ENCODE results near the gene TMEM245.
"Not testable (repeated sequence)": the region's sequence is repeated elsewhere in the genome, so short reads cannot be mapped to it uniquely, and the experiment has no call there.

The TMEM245 gene

DNA sequence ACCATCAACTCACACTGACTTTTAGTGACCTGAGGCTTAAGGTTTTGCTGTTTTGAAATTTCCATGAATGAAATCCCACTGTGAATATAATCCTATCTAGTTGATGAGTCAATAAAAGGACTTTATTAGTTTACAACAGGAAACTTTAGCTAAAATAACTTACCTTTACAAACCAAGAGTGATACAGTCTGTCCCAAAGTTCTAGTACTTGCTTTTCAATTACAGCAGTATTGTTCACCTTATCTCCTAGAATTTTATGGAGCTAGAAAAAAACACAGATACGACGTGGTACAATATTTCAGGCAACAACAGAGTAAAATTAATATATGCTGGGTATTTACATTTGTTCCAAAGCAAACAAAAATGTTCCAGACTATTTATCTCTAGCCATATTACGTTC lies 59.6 kb downstream of the TMEM245 start:
- no peak for DNase-seq

DNA sequence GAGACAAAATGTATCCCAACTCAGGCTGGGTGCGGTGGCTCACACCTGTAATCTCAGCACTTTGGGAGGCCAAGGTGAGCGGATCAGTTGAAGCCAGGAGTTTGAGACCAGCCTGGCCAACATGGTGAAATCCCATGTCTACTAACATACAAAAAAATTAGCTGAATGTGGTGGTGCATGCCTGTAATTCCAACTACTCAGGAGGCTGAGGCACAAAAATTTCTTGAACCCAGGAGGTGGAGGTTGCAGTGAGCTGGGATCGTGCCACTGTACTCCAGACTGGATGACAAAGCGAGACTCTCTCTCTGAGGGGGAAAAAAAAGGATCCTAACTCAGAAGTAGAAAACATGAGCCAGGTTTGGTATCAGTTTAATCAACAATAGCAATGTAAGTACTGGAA lies 66.6 kb downstream of the TMEM245 start:
- DNase-seq, result not testable (repeated sequence)

DNA sequence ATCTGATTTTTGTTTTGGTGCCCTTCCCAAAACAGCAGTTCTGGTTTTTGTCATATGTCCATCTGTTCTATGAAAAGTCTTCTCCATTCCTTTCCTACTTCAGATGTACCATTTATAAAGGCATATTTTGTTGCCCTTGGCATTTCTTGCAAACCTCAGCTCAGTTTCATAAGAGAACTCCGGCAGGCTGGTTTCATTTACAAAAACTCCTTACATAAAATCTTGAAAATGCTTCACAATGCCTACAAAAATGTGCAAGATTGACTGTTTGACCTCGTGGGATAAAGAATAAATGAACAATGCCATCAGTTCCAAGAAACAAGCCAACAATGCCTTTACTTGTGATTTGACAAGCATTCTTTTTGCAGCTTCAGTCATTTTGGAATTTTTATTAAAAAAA lies 67.3 kb downstream of the TMEM245 start:
- no peak for DNase-seq

DNA sequence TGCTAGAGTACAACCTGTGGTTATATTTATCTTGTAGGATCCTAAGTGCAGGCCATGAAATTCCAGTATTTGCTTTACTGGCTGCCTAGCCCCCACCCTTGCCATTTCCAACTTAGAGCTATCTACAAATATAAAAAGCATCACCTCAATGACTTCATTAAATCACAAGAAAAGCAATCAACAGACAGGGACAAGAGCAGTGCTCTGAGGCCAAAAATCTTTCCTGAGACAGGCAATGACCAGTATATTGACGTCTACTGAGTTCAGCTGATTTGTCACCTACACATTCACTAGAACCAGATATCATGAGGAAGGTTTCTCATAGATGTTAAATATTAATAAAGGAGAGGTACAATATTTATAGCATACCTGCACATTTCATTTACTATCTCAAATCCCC lies 68.0 kb downstream of the TMEM245 start:
- DNase-seq, result no peak

DNA sequence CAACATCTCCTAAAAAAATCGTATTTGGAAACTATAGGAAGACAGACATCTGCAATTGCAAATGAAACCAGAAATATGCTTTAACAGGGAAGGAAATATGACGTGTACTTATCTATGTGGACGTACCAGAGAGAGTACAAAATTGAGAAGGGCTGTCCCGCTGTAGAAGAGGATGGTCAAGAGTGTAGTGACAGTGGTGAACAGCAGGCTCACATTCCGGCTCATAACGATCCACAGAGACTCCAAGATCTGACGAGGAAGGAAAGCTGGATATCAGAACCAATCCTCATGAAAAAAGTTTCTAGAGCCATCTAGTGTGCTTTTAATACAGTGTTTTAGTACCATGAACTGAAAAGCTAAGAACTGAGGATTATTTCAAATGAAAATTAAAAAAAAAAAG lies 69.3 kb downstream of the TMEM245 start:
- DNase-seq, result no peak

DNA sequence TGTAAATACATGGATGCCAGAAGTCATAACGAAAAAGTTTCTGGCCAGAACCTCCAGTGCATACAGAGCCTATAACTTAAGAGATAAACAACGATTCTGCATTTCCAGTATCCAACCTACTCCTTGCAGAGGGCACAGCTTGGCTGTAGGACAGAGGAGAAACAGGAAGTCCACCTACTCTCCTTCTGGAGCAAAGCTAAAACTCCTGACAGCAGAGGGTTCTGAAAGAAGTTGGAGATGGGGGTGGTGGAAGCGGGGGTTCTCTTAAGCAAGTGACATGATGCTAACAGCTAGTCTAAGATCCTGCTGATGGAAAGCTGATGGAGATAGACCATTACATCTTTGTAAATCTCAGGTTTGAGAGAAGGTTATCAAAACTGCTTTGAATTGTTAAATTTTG lies 70.9 kb downstream of the TMEM245 start:
- no peak for DNase-seq

DNA sequence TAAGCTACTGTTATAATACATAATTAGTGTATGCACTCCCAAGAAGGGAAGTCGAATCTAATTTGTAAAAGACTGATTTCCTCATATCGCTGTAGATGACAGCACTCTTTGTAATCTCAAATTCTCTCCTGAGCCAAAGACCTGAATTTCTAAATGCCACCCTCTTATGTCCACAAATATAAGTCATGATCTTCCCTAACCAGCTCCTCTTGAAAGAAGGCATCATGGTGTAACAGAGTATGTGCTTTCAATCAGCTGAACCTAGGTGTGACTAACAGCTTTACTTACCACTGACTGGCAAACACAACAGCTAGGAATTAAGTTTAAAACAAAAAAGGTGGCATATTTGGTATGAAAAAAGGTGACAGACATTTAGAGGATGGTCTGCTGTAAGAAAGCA lies 72.5 kb downstream of the TMEM245 start:
- no peak for DNase-seq

DNA sequence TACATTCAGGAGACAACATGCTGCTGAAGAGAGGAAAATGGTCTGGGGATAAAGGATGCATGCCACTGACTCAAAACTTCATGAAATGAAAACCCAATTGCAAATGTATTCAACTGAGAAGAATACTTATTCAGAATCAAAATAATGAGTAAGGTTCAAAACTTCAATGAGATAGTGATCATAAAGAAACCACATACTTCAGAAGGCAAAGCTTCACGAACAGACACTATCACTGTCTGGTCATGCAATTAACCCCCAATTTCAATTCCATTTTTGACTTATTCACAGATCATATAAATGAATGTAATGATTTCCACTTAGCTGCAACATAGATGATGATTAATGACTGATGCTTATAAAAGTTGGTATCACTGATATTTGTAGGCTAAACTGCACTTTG lies 73.4 kb downstream of the TMEM245 start:
- DNase-seq, result no peak

DNA sequence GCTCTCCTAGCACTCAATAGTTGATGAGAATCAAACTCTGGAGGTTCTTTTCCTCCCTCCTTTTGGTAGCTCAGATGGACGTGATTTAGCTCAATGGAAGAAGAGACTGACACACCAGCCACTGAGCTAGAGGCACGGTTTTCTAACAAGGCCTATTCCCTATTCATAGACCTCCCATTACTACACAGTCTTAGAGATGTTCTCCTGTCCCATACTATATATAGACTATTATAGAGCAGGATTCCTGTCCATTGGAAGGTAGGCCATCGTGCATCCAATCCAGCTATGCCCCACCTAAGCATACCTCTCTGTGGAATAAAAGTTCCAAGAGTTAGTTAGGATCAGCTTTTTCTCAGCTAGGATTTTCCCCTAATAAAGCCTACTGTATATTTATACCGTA lies 76.2 kb downstream of the TMEM245 start:
- DNase-seq, result no peak

DNA sequence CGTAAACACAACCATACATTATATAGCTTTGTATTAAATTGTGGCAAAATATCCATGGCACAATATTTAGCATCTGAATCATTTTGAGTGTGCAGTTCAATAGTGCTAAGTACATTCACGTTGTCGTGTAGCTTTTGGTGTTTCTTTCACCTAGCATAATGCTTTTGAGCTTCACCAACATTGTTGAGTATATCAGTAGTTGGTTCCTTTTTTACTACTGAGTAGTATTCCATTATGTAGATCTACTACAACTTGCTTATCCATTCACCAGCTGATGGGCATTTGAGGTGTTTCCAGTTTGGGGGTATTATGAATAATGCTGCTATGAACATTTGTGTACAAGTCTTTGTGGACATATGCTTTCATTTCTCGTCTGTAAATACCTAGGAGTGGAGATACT lies 79.2 kb downstream of the TMEM245 start:
- DNase-seq, result no peak

DNA sequence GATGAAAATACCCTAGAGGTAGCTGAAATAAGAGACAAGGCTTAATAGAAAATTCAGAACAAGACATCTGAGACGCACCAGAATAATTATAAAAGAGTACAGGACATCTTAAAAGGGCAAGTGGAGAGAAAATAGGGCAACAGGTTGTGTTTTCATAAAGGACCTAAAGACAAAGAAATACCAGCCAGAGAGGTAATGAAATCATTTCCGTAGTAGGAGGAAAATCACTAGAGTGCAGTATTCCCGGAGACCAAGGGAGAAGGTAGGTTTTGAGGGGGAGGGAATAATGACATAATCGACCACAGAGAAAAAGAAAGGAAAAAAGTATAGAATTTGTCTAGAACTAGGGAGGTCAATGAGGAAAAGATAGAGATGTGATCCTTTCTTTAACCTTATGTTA lies 80.2 kb downstream of the TMEM245 start:
- no peak for DNase-seq

DNA sequence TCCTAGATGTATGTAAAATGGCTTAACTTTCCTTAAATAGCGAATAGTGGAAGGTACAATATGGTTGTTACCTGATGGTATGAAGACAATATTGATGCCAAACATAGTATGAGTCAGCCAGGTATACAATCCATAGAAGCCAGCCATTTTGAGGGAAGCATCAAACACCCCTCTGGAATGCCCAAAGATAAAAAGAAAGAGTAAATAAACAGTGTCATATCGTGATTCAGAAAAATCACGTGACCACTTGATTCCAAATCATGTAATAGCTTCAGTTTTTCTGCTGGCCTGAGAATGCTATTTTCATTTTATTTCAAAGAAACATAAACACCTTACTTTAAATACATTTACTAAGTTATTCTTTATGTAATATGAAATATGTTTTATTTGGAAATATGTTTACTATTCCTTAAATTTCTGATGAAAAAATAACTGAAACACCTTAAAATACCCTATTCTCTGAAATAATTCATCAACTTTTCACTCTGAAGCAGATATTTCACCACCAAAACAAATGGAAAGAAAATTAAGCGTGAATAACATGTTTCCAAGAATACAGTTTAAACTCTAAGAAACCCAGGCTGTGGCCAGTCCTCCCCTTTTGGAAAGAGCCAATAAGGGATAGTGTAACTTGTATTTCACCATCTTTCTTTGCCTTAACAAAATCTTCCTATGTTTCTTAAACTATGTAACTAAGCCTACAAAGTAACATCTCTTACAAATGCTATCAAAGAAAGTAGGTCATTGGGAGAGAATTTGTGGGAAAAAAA lies 81.6 kb downstream of the TMEM245 start:
- DNase-seq, result no peak

DNA sequence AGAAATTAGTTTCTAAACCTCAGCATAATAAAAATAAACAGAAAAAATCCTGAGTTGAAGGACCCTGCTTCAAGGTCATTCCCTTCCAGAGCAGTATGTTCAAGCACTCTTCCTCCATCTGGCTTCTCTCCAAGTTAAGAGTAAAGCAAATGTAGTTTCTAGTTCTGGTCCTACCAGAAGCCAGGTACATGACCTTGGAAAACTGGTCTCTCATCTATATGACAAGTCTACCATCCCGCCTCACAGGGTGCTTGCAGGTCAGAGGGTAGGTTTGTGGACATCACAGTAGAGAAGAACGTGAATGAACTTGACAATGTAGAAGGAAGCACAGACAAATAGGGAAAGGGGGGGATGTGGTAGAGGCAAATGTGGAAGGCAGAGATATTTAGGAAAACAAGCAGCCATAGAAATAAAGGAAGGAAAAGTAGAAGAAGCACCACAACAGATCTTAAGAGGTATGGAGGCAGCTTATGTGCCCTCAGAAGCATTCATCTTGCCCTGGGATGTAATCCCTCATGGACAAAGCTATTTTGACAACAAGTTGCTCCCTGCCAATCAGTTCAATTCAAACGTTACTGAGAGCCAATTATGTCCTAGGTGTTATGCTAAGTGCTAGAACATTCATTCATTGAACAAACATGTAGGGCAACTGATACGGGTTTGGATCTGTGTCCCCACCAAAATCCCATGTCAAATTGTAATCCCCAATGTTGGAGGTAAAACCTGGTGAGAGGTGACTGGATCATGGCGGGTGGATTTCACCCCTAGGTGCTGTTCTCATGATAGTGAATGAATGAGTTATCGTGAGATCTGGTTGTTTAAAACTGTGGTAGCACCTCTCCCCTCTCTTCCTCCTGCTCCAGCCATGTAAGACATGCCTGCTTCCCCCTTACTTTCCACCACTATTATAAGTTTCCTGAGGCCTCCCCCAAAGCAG lies 82.7 kb downstream of the TMEM245 start:
- no peak for DNase-seq

DNA sequence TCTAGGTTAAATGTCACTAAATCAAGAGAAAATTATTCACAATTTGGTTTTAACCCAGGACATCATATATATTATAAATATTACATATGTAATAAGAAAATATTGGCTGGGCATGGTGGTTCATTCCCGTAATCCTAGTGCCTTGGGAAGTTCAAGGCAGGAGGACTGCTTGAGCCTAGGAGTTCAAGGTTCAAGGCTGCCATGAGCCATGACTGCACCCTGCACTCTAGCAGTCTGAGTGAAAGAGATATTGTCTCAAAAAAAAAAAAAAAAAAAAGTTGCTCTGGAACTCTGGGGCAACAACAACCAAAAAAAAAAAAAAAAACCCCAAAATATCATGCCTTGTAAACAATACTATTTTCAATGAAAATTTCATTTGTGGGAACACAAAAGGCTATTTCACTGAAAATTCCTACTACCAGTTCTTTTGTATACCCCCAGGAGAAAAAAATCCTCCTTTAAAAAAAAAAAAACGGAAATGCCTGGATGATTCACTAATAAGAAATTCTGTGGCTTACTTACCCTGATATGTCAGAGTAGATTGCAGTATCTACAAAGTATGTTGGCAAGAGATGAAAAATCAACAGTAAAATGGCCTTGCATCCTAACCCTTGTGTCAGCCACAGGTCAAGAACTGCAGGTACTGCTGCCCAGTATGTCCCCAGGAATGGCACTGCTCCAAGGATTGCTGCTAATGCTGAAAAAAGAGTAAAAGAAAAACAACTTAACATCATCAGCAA lies 83.9 kb downstream of the TMEM245 start:
- no peak for DNase-seq

DNA sequence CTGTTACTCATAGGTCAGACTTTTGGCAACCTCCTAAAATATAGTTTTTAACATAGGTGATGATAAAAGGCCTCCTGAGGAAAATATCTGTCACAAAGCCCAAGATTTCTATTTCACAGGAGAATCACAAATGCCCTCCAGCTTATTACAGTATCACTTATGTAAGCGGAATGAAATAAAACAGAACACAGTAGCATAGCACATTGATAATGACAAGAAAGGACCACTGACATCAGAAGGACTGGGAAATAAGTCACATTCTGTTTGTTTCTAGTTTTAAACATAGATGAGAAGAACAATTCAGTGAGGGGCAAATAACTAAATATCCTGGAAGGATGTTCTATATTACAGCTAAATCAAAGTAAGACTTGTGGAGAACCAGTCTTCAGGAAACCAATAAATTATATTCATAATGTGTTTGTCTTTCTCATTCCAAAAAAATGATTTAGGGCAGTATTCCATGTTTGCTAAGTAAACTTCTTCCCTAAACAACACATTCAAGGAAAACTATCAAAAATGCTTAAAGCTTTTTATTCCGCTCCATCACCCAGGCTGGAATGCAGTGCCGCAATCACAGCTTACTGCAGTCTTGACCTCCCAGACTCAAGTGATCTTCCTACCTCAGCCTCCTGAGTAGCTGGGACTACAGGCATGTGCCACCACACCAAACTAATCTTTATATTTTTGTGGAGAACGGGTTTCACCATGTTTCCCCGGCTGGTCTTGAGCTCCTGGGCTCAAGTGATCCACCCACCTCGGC lies 85.6 kb downstream of the TMEM245 start:
- no peak for DNase-seq

DNA sequence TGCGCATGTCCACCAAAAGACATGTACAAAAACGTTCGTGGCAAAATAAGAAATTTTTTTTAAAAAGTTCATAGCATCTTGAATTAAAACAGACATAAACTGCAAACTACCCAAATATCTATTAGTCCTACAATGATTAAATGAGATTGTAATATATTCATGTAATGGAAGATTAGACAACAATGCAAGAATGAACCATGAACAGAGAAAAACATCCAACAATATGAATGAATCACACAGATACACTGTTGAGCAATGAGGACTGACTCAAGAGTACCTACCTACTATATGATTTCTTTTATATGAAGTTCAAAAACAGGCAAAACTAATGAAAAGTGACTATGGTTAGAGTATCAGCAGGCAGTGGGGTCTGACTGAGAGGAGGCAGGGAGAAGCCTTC lies 88.5 kb downstream of the TMEM245 start:
- DNase-seq, result no peak

DNA sequence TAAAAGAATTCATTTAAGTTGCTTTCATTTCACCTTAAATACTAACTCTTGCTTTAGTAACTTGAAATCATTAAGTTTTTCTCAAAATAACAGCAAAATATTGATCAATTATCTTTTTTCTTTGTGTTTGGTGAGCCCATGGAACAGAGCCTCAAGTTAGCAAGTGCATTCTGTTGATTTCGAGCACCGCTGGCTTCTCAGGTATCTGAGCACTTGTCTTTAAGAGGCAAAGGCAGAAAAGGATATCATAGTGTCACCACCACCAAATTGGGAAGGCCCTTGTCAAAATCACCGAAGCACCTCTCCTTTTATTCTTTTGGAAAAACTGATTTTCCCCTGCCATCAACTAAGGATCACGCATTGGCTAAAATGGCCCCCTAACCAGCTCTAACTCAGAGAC lies 89.3 kb downstream of the TMEM245 start:
- no peak for DNase-seq

DNA sequence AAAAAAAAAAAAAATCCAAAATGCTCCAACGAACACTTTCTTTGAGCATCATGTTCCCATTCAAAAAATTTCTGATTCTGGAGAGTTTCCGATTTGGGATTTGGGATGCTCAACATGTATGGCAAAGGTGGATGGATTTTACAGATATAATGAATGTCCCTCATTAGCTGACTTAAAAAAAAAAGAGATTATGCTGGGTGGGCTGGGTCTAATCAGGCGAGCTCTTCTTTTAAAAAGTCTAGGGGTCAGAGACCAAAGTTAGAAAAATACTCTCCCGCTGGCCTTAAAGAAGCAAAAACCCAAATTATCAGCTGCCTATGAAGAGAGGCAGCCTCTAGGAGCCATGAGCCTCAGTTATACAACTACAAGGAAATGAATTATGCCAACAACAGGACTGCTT lies 91.3 kb downstream of the TMEM245 start:
- DNase-seq, result no peak

DNA sequence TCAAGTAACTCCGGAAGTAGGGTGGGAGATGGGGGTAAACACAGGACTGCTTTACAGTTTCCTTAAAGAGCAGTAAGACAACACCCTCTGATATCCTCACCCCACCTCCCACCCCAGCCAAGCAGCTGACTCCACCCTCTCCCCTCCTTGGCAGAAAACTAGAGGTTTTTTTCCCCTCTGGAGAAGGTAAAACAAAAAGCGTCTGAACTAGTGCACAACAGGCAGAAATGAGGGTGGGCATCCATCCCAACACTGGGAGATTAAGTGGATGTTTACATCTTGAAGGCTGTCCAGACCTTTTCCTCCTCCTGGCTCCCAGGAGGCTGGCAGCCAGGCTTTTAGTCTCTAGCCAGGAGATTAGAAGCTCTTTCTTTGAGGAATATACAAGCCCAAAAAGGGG lies 92.6 kb downstream of the TMEM245 start:
- no peak for DNase-seq

DNA sequence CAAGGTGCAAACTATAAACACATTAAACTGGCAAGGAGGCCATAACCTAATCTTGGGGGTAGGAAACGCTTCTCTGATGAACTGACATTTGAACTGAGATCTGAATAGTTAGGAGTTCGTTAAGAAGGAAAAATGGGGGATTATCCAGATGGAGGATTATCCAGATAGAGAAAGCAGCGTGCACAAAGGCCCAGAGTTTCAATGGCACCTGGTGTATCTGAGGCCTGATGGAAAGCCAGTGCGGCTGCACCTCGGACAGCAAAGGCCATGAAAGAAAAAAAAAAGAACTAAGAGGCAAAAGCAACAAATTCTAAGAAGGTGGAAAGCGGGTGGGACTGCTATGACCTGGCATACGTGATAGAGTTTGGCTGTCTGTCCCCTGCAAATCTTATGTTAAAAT lies 93.4 kb downstream of the TMEM245 start:
- DNase-seq, result no peak

DNA sequence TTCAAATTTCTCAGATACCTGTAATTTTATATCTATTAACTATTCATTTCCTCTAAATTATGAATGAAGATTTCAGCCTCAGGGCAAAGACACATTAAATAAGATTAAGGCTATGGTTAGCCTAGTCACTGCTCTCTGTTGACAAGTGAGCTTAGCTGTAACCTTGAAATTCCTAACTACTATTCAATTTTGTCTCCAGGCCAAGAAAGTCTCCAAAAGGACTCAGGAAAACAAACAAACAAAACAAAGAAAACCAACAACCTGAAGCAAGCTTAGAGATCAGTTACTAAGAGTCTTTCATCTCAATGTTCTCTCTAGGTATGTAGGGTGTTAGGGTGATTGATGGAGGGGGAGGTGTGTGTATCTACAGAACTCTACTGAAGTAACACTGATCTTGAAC lies 96.9 kb downstream of the TMEM245 start:
- DNase-seq, result peak; percentile 31

DNA sequence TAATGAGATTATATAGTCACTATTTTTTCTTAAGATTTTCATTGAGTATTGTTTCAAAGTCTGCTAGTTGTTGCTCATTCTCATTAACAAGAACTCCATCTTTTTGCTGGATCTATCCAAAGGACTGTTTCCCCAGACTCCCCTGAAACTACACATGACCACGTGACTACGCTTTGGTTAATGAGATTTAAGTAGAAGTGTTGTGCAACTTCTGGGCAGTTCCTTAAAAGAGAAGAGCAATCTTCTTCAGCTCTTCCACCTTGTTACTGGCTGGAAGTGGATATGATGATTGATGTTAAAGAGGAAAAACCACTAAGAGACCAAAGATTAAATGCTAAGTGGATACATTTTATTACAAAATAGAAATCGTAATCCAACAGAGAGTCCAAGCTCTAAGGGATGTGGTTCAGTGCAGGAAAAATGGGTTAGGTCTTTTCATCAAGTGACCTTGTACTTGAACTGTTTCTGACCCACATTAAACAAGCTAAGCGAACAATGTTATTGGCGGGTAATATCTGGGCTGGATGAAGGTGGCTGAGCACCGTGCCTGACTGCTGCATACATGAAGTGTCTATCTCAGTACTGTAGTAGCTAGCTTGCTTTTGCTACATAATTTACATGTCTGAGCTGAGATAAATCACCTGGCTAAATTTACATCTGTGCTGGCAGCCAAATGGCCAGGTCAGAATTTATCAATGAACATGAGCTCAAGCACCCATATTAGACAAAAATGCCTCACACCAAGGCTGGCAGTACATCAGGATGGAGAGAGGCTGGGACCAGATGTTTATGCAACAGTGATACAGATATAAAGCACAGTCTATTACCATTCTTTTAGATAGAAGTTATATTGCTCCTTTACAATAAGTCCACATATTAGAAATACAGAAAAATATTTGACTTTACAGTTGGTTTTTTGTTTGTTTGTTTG lies 98.9 kb downstream of the TMEM245 start:
- no peak for DNase-seq

All from NCI-H146 (cell line).